Prostate gland (tissue), 2 donors: ENCODE data around the gene SLC37A1. TPM values are rescaled to one million over a fixed set of nuclear protein-coding genes. Genes with fewer than 3 reads are reported as not detected.

Source experiments
- DNase-seq: peaks from one replicate; pipeline ENCODE4 v3.0.0-alpha.2; 2019; ENCODE audit warnings: low spot score
- H3K27ac ChIP-seq, 2 donors: fragments of 200-600 bp; sonication (generic); 2 replicates each; pipeline ENCODE4 v1.5.1; 2017 to 2019
- H3K27me3 ChIP-seq: fragments of 200-600 bp; sonication (generic); replicated peaks from 2 replicates; pipeline ENCODE4 v1.5.1; 2019; ENCODE audit not compliant: insufficient read depth
- H3K36me3 ChIP-seq, 2 donors: fragments of 200-600 bp; sonication (generic); 1 replicate in 1 of 2; 2 replicates in 1 of 2; pipeline versions ENCODE4 v1.5.1 to v1.8.1; 2017 to 2019
- H3K4me1 ChIP-seq: fragments of 200-600 bp; sonication (generic); replicated peaks from 2 replicates; pipeline ENCODE4 v1.5.1; 2019
- H3K4me3 ChIP-seq, 2 donors: fragments of 200-600 bp; sonication (generic); 2 replicates each; pipeline ENCODE4 v1.5.1; 2017 to 2019
- H3K9me3 ChIP-seq: fragments of 200-600 bp; sonication (generic); 2 replicates; pipeline ENCODE4 v1.5.1; 2017
- POLR2A ChIP-seq: fragments of 450-650 bp; IDR thresholded peaks from one replicate; pipeline ENCODE4 v1.6.1; 2016; ENCODE audit warnings: antibody characterized with exemption, mild to moderate bottlenecking
- POLR2AphosphoS5 ChIP-seq: sonication (generic); formaldehyde crosslinking; IDR thresholded peaks from one replicate; pipeline ENCODE4 v1.6.1; 2017; ENCODE audit warnings: antibody characterized with exemption
- WGBS: methylation state at CpG from one replicate; pipeline ENCODE4 v1.1.5; 2018; 5-methylcytosine and 5-hydroxymethylcytosine counted together
- intact Hi-C: fragments of 100-400 bp; cut with DNase I; formaldehyde crosslinking; loops from one replicate; pipeline ENCODE4 v1.14.2; 2022
- total RNA-seq, 2 donors: library from RNA; depleted of rRNA; stranded (reverse); fragments of >200 nt; gene quantifications; one replicate each; pipeline ENCODE4 v1.1.0, GENCODE V29; 2016
- TF ChIP-seq, protein P1 (sequence below), 4 experiments: fragments of 200-600 bp in 2 of 4; fragments of 450-650 bp in 2 of 4; sonication (generic) in 2 of 4; IDR thresholded peaks; 1 replicate in 3 of 4; 2 replicates in 1 of 4; pipeline ENCODE4 v1.5.1; 2016 to 2019; ENCODE audit warnings: antibody characterized with exemption in 4 of 4, mild to moderate bottlenecking in 2 of 4, moderate library complexity in 2 of 4

Gene SLC37A1
- total RNA-seq, 2 donors from 2014 or later = 44.2 to 49.6 TPM

DNA sequence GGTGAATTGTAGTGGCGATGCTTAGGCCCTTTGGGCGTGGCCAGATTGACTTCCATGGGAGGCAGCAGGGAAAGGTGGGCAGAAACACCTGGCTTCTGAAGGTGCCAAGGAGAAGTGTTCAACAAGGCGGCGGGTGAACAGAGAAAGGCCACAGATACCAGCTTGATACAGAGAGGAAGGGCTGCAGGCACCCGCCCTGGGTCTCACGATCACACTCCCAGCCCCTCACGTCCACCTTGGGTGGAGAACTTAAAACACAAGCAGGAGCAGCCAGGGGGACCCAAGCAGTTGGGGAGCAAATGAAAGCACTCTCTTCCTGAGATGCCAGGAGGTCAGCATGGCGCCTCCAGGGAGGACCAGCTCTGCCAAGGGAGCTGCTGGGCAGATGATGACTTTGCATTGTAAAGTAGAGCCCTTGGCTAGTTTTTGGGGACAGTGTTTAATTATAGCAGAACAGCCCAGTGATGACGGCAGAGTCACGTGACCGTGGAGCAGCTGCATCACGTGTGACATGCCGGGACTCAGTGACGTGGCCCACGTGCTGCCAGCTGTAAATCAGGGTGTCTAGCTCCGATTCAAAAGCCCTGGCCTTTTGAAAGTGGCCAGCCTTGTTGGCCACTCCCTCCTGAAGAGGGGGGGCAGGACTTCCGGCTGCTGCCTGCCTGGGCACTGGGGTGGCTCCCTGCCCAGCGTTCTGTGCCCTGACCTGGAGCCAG lies 19.0 kb downstream of the SLC37A1 start:
- TF ChIP-seq, protein P1, sequence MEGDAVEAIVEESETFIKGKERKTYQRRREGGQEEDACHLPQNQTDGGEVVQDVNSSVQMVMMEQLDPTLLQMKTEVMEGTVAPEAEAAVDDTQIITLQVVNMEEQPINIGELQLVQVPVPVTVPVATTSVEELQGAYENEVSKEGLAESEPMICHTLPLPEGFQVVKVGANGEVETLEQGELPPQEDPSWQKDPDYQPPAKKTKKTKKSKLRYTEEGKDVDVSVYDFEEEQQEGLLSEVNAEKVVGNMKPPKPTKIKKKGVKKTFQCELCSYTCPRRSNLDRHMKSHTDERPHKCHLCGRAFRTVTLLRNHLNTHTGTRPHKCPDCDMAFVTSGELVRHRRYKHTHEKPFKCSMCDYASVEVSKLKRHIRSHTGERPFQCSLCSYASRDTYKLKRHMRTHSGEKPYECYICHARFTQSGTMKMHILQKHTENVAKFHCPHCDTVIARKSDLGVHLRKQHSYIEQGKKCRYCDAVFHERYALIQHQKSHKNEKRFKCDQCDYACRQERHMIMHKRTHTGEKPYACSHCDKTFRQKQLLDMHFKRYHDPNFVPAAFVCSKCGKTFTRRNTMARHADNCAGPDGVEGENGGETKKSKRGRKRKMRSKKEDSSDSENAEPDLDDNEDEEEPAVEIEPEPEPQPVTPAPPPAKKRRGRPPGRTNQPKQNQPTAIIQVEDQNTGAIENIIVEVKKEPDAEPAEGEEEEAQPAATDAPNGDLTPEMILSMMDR (IDR thresholded peaks at IDR 0.05) = no peak
- TF ChIP-seq POLR2AphosphoS5 = peak; percentile 60
- peak overlapping the region; percentile 42 to 95 for H3K27ac ChIP-seq
- DNase-seq = no peak
- H3K36me3 ChIP-seq = no peaks in the 10 kb centered on the region
- no peaks in the 10 kb centered on the region for H3K27me3 ChIP-seq
- intact Hi-C loops = no loop called here
- no peaks in the 10 kb centered on the region for H3K9me3 ChIP-seq
- 66% methylated on average over 18 of the region's 18 CpGs for WGBS
- no peak overlapping the region for H3K4me3 ChIP-seq
- H3K4me1 ChIP-seq = peaks cover 36% of the 10 kb centered on the region

DNA sequence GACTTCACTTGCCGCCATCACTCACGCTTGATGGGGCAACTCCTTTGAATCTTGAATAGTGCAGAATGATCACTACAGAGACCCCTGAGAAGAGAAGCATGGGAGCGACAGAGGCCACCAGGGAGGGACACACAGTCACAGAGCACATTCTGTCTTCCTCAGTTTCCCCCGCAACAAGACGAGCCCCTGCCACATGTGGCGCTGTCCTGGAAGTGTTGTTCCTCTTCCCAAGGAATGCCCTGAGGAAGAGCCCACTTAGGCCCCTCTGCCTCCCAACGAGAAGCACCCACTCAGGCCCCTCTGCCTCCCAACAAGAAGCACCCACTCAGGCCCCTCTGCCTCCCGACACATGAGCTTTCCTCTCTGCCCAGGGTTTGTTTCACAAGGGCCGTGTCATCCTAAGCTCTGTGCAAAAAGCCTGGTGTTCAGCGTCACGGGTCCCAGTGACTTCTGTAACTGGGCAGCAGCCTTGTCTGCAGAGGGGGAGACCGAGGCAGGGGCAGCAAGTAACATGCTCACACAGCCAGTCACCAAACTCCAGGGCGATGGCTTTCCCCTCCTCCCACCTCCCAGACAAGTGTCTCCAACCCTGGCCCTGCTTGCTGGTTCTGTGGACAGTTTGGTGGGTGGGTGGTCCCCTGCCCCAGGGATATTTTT lies 19.8 kb downstream of the SLC37A1 start:
- no peak for TF ChIP-seq POLR2AphosphoS5
- TF ChIP-seq, protein P1 (IDR thresholded peaks at IDR 0.05) = no peak
- no peak for TF ChIP-seq POLR2A
- Histone ChIP-seq H3K27me3 (no peaks in the 10 kb centered on the region), H3K36me3 (no peaks in the 10 kb centered on the region), H3K27ac (peak overlapping the region; percentile 42 to 95), H3K4me3 (no peak overlapping the region), H3K4me1 (peaks cover 28% of the 10 kb centered on the region), H3K9me3 (no peaks in the 10 kb centered on the region)
- WGBS = 89% methylated on average over 13 of the region's 13 CpGs
- intact Hi-C loops = no loop called here
- no peak for DNase-seq

DNA sequence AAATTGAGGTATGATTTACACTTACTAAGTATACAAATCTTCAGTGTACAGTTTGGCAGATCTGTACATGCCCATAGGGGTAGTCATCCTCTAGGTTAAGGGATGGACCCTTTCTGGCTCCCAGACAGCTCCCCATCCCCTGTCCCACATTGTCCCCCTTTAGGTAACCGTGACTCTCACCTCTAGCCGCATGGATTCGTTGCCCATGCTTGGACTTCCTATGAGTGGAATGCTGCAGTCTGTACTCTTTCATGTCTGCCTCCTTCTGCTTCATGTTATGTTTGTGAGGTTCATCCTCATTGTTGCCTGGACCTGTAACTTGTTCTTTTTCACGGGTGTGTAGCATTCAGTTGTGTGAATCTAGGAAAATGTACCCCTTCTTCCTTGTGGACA lies 20.3 kb downstream of the SLC37A1 start:
- Histone ChIP-seq H3K4me1 (peaks cover 26% of the 10 kb centered on the region), H3K27ac (peak overlapping the region in 1 of 2 donors; percentile 95), H3K36me3 (no peaks in the 10 kb centered on the region), H3K4me3 (no peak overlapping the region), H3K27me3 (no peaks in the 10 kb centered on the region), H3K9me3 (no peaks in the 10 kb centered on the region)
- TF ChIP-seq POLR2AphosphoS5 (no peak), POLR2A (no peak)
- TF ChIP-seq, protein P1 (IDR thresholded peaks at IDR 0.05) = no peak
- intact Hi-C loops = no loop called here
- WGBS = 89% methylated on average over 4 of the region's 4 CpGs
- no peak for DNase-seq

DNA sequence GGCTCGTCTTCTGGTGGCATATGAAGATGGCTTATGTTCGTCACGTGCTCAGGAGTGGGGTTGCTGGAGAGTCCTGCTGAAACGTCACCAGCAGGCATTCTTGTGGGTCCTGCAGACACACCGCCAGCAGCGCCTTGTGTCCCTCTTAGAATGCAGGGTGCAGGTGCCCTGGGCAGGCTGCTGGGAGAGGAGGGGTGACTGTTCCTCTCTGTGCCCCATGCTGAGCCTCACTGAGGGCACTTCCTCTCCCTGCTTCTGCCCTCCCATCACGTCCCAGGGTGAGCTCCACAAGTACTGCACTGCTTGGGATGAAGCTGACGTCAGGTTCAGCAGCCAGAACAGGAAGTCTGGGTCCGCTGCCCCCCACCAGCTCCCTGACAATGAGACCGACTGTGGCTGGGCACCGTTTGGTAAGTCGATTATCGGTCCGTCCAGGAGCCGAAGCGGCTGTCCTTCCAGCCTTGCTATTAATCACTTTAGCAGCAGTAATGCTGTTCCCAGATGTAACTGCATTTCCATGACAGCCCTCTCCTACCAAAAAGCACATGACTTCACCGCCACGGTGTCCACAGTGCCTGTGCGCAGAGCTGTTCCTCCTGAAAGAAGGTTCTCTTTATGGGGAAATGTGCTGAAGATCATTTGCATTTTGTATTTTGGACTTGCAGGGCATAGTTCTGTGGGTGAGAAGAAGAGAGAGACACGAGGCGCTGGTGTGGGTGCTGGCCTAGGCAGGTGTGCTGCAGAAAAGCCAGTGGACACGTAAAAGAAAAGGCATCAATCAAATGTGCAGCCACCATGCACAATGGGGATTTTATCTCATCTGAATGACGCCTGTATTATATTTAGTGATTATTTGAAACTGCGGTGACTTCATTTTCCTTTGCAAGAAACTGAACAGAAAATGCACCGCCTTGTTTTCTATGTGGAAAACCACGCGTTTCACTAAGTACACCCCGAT lies 21.0 kb downstream of the SLC37A1 start:
- peak overlapping the region; percentile 22 to 95 for H3K27ac ChIP-seq
- intact Hi-C loops = no loop called here

More for the DNA sequence above, 21.0 kb downstream of the SLC37A1 start:
- no peaks in the 10 kb centered on the region for H3K27me3 ChIP-seq
- H3K4me3 ChIP-seq = no peak overlapping the region
- no peaks in the 10 kb centered on the region for H3K9me3 ChIP-seq
- WGBS = 84% methylated on average over 28 of the region's 28 CpGs
- TF ChIP-seq POLR2A (no peak), POLR2AphosphoS5 (no peak)
- TF ChIP-seq, protein P1 (IDR thresholded peaks at IDR 0.05) = no peak
- DNase-seq = no peak
- no peaks in the 10 kb centered on the region for H3K36me3 ChIP-seq
- H3K4me1 ChIP-seq = peaks cover 28% of the 10 kb centered on the region
